NCI-H460 (cell line): ENCODE data around the gene AQP9. TPM values are rescaled to one million over a fixed set of nuclear protein-coding genes. Genes with fewer than 3 reads are reported as not detected.

Experiments
- DNase-seq: peaks from one replicate; pipeline ENCODE4 v3.0.0-alpha.2; 2016; ENCODE audit warnings: low read depth; ENCODE audit errors: extremely low read depth
- total RNA-seq: library from RNA; depleted of rRNA; stranded (reverse); fragments of >200 nt; shearing (Covaris generic); gene quantifications from 2 replicates; pipeline ENCODE4 v1.2.3, GENCODE V29; 2014

The AQP9 gene
- total RNA-seq, 1 experiment from 2014 or later: not detected

DNA sequence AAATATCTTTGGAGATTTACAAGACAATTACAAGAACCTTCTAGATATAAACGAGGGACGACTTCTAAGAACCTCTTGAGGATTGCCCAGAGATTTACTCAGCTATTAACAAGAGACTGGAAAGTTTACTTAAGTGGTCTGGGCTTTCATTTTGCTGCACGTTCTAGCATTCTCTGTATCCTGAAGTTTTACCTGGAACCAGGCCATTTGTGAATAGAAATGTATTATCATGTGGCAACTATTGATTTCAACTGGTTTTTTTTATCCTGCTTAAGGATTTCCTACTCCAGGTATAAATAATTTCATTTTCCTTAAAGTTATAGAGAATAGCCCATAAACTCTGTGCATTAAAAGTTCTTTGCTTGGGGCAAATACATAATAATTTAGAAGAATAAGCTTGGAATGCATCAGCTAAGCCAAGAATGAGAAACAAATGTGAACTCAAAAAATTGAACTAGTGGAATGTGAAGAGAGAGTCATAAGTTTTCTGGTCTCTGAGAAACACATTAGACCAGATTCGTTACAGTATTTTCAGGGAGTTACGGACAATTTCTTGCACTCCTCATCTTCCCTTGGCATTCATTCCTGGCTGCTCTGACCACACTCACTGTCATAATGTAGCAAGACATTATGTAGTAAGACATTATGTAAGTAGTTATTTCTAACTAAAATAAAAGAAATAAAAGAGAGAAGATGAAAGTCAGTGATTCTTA, 1.3 kb downstream of the AQP9 start:
- no peak for DNase-seq

GRCh38 chr15:58139989-58140522, 1.9 kb downstream of the AQP9 start:
- no peak for DNase-seq

- DNase-seq: no peak
Observed at GRCh38 chr15:58141894-58142293, 3.7 kb downstream of the AQP9 start.

- no peak for DNase-seq
Observed at GRCh38 chr15:58142827-58143461, 4.8 kb downstream of the AQP9 start.

DNA sequence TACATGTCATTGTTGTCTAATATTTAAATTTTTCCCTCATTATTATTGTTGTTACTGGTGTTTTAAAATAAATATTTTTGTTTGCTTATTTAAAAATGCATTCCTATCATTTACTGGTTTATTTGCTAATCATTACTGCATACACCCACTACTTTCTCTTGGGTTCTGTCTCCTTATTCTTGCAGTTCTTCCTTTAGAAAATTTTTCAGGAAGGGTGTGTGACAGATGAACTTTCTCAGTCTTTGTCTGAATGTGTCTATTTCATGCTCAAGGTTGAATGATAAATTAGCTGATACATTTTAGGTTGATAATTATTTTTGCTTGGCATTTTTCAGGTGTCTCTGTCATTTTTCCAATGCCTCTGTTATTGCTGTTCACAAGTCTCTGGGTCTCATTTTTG, 7.4 kb downstream of the AQP9 start:
- no peak for DNase-seq

DNA sequence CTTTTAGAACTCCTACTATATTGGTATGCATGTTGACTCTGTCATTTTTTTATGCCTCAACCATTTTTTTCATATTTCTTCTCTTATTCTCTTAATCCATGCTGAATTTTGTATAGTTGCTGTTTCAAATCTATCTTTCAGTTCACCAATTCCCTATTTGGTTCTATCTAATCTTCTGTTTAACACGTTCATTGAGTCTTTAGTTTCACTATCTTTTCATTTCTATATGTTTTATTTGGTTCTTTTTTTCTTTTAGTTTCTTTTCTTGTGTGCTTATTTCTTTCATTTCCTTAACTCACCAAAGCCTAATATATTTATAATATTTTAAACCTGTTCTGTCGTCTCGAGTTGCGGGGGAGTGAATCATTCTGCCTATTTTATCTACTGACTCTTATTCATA, 8.0 kb downstream of the AQP9 start:
- DNase-seq: no peak

DNA sequence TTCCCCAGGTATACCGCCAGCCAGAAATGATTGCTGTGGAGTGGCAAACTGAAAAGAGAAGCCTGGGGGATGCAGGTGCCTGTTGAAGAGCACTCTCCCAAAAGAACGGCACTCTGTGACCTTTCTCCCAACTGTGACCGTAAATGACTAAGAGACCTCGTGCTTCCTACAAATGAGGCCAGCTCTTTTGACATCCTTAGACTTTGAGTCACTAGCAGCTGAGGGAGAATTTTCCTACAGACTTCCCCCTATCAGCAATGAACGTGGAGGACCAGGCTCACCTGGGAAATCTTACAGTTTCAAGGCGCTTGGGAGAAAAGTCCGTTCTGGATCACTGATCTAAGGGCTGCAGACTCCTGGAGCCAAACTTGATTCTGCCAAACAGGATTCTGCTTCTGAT, 8.6 kb downstream of the AQP9 start:
- DNase-seq: no peak

GRCh38 chr15:58147171-58147611, 9.0 kb downstream of the AQP9 start:
- DNase-seq: no peak

DNA sequence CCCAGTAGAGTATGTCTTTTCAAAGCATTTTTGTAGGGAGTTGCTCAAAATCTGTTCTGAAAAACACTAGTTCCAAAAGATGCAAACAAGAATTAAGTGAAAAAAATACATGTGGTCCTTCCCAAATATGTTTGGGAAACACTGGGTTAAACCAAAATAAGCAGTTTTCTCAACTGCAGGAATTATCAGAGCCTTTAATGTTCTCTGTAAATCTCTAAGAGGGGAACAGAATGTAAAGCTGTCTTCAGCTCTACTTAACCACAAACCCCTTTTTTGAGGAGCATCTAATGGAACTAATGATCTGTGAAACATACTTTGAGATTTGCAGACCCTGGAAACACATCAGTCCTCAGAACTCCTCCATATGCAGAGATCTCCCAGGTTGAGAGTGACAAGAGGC, 9.9 kb downstream of the AQP9 start:
- no peak for DNase-seq

DNA sequence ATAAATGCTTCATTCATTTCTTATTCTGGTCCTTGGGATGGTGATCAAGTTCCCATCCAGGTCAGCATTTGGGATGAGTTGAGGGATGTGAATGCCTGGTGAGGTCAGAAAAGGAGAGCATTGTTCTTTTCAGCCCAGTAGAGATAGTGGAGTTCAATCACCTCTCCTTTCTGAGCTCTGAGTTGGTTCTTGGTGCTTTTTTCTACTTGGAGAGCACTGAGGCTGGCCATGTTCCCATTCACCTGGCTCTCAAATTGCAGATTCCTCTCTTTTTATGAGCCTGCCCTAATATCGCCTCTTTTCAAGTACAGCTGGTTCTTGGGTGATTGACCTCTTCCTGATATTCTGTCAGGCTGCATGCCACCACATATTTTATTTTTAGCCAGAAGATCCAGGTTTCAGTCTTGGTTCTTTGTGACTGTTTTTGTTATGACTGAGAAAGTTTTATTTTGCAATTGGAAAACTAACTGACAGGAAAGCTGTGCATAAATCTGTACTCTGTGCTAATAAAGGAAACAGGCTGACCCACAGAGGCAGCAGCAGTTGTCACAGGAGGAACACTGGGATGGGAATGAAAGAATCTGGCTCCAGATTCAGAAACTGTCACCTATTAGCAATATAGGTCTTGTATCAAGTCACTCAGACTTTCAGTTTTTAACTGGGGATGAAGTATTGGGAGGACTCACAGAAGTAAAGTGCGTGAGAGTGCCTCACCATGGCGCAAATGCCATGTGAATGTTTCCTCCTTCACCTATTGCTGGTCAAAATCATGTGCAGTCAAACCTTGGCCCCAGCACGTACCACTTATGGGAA, 10.7 kb downstream of the AQP9 start:
- no peak for DNase-seq

DNA sequence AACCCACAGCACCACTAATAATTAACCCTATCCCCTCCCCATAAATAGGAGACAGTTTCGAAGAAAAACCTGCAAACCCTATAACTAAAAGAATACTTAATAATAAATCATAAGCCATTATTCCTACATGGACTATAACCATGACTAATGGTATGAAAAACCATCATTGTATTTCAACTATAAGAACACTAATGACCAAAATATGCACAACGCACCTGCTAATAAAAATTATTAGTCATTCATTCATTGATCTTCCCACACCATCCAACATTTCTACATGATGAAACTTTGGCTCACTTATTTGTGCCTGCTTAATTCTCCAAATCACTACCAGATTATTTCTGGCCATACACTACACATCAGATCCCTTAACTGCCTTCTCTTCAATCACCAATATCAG, 16.6 kb downstream of the AQP9 start:
- DNase-seq: no peak

- no peak for DNase-seq
Observed at GRCh38 chr15:58159827-58160386, 21.7 kb downstream of the AQP9 start.

DNA sequence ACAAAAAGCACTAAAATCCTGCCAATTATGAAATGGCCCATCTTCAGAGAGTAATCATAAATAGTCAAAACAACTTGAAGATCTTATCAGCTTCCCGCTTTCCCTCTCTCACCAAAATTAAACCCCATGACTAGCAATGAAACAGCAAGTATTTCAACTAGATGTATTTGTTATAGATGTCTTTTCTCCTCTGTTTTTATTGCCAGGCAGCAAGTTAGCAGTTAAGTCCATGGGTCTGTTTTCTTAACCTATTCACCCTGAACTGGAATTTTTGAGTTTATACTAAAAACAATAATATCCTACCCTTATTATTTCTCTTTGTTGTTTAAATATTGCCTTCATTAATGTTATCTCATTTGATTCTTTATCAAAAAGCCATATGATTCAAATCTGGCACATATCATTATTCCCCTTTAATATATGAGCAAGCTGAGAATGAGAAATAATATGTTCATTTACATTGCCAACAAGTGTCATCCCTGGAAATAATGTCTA, 23.3 kb downstream of the AQP9 start:
- no peak for DNase-seq

DNA sequence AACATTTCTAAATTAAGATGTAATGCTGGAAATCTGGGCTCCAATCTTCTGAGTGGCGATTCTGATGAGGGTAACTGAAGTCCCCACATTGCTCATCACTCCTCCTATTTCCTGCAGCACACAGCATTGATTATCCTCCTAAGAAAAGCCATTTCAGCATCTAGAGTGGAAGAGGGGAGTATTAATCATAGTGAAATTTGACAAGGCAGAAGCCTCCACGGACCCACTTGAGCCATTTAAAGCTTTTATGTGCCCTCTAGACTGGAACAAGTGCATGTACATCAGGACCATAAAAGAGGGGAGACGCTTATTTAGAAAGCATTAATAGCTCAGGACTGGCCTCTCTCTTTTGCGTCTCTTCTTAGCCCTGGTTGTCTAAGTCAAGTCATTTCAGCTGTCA, 25.8 kb downstream of the AQP9 start:
- DNase-seq: no peak

DNA sequence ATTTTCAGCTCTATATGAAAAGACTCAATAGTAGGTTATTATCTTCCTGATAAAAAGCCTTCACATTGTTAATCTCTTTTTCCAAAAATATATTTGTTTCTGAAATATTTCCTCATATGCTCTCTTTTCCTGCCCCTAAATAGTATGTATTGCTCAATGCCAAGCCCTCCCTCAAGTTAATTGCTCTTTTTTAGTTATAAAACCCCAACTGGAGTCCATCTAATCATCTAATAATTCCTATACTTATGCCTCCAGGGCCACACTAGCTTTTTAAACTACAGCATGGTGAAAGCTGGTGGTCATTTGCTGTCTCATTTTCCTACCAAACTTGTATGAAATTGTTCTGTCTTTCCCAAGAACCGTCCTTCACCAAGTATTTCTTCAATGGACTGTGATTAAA, 26.7 kb downstream of the AQP9 start:
- no peak for DNase-seq

- DNase-seq: no peak
Observed at GRCh38 chr15:58165661-58166060, 27.5 kb downstream of the AQP9 start.

DNA sequence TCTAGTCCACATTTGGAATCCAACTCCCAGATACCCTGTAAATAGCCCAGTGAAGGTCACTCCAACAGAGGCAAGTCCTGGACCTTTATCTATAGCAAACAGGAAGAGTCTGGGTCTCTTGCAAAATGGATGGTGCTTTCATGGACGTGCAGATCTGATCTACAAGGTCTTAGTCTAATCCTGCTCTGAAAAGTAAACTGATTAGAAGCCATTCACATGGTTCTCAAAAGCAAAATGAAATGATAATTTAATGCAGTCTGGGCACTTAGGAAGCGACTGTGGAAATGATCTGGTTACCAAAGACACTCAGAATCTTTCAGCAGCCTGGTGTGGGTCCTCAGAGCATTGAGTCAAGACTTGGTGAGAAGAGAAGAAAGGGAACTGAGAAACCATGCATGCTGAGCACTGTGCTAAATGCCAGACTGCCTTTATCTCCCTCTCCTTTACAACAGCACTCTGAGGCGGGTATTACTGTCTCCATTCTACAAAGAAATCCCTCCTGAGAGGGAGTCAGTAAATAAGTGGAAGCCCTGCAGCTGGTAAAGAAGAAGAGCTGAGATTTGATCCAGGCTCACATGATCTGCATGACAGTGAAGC, 29.0 kb downstream of the AQP9 start:
- no peak for DNase-seq

DNA sequence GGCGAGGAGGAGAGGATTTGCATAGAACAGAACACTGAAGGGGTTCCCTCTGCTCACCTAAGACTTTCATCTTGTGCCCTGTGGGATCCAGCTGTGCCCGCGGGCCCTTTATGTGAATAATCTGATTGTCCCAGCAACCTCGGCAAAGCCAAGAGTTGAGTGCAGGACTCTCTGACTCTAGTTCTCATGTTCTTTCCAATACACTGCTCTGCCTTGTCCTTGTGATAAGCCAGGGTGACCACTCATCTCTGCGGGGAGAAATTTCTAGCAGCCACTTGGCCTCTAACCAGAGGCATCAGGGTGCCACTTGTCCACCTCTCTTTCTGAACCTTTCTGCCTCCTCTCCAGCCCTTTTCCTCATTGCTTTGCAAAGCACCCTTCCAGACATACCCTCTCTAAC, 31.8 kb downstream of the AQP9 start:
- no peak for DNase-seq

DNA sequence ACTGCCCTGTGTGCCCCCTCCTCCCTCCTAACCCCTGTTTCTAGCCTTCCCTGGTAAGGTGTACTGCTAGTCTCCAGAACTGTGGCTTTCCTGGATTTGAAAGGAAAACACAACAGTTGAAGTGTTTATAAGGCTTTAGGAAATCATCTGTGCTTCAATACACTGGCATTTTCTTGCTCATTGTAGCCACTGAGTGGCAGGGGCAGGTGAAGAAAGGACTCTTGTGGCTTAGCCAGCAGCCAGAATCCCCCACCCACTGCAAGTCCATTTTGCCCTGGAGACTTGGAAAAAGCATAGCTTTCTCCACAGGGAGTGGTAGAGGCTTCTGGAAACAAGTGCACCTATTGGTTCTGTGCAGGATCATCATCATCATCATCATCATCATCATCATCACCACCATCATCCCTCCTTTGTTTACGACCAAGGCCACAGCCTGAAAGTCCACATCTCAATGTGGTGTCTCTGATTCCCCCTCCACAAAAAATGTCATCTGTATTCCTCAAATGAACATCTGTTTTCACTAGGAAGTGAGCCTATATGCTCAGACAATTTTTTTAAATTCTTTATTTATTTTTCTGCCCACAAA, 33.4 kb downstream of the AQP9 start:
- DNase-seq: no peak

GRCh38 chr15:58174709-58175108, 36.5 kb downstream of the AQP9 start:
- DNase-seq: no peak
